Colonic mucosa (tissue), 4 donors: ENCODE measurements around the gene MGAT4A. TPM values are rescaled to one million over a fixed set of nuclear protein-coding genes. Genes with fewer than 3 reads are reported as not detected.
A peak's percentile ranks its signal among the peaks of the same experiment; 100 is the strongest.

Source experiments
- DNase-seq: peaks from one replicate; pipeline ENCODE4 v3.0.0-alpha.2; 2020
- H3K27ac ChIP-seq: fragments of 200-600 bp; one replicate; pipeline ENCODE4 v1.8.0; 2021
- H3K27me3 ChIP-seq: fragments of 200-600 bp; one replicate; pipeline ENCODE4 v1.8.0; 2021
- H3K36me3 ChIP-seq: fragments of 200-600 bp; one replicate; pipeline ENCODE4 v1.8.0; 2021
- H3K4me1 ChIP-seq: fragments of 200-600 bp; one replicate; pipeline ENCODE4 v1.8.0; 2021; ENCODE audit warnings: mild to moderate bottlenecking
- H3K4me3 ChIP-seq: fragments of 200-600 bp; one replicate; pipeline ENCODE4 v1.8.0; 2021
- H3K9ac ChIP-seq, 2 donors: one replicate each; pipeline ENCODE4 v1.7.0; 2013; ENCODE audit warnings: control low read depth in 2 of 2, low read depth in 2 of 2, low read length in 2 of 2
- H3K9me3 ChIP-seq: fragments of 200-600 bp; one replicate; pipeline ENCODE4 v1.8.0; 2021
- CTCF ChIP-seq: fragments of 200-600 bp; IDR thresholded peaks from one replicate; pipeline ENCODE4 v1.8.0; 2022; ENCODE audit warnings: antibody characterized with exemption, mild to moderate bottlenecking
- intact Hi-C: fragments of 100-400 bp; cut with DNase I; formaldehyde crosslinking; loops from one replicate; pipeline ENCODE4 v1.14.1; 2022
- total RNA-seq, 2 donors: library from RNA; stranded (reverse); fragmentation: NEBNext Ultra II Directional in 1 of 2; extraction: Animal tissue kit (Norgen Biotek cat#: 25700) in 1 of 2; gene quantifications; one replicate each; pipeline ENCODE4 v1.2.1, GENCODE V29; 2021
- donor health status: healthy.
- donor health status: DM: no; HTN: no; CAD: no.
- donor health status: DM: no; HTN: no; CAD: no.

MGAT4A gene
- total RNA-seq, 2 donors from 2014 or later = 103 to 125 TPM

- Histone ChIP-seq H3K4me3 (no peak overlapping the region), H3K9ac (no peak overlapping the region), H3K27ac (no peak overlapping the region), H3K9me3 (no peaks in the 10 kb centered on the region), H3K27me3 (no peaks in the 10 kb centered on the region), H3K4me1 (no peaks in the 10 kb centered on the region), H3K36me3 (no peaks in the 10 kb centered on the region)
- intact Hi-C loops = no loop called here
- DNase-seq = no peak
- TF ChIP-seq CTCF = no peak
These were observed 18.8 kb downstream of the MGAT4A start for GRCh38 chr2:98712145-98712544.

- Histone ChIP-seq H3K4me3 (no peak overlapping the region), H3K9ac (no peak overlapping the region), H3K27ac (no peak overlapping the region), H3K36me3 (no peaks in the 10 kb centered on the region), H3K9me3 (no peaks in the 10 kb centered on the region), H3K4me1 (no peaks in the 10 kb centered on the region), H3K27me3 (no peaks in the 10 kb centered on the region)
- no peak for TF ChIP-seq CTCF
- intact Hi-C loops = no loop called here
- DNase-seq = no peak
These were observed 19.4 kb downstream of the MGAT4A start for GRCh38 chr2:98711506-98711905.

GRCh38 chr2:98710734-98711133 is 20.2 kb downstream of the MGAT4A start:
- TF ChIP-seq CTCF = no peak
- H3K36me3 ChIP-seq = no peaks in the 10 kb centered on the region
- intact Hi-C loops = no loop called here
- H3K9ac ChIP-seq = no peak overlapping the region
- no peaks in the 10 kb centered on the region for H3K4me1 ChIP-seq
- no peak overlapping the region for H3K4me3 ChIP-seq
- DNase-seq = no peak
- no peaks in the 10 kb centered on the region for H3K27me3 ChIP-seq
- H3K27ac ChIP-seq = no peak overlapping the region
- H3K9me3 ChIP-seq = no peaks in the 10 kb centered on the region

- no peaks in the 10 kb centered on the region for H3K36me3 ChIP-seq
- no peak overlapping the region for H3K27ac ChIP-seq
- no peaks in the 10 kb centered on the region for H3K27me3 ChIP-seq
- H3K4me1 ChIP-seq = no peaks in the 10 kb centered on the region
- no peaks in the 10 kb centered on the region for H3K9me3 ChIP-seq
- TF ChIP-seq CTCF = no peak
- DNase-seq = no peak
- intact Hi-C loops = no loop called here
- H3K9ac ChIP-seq = peak overlapping the region in 1 of 2 donors; percentile 34
- H3K4me3 ChIP-seq = no peak overlapping the region
These were observed 21.4 kb downstream of the MGAT4A start for GRCh38 chr2:98709535-98709934.

GRCh38 chr2:98708396-98709186 is 22.3 kb downstream of the MGAT4A start:
- no peak overlapping the region for H3K27ac ChIP-seq
- TF ChIP-seq CTCF = no peak
- H3K4me1 ChIP-seq = peaks cover 8% of the 10 kb centered on the region
- H3K4me3 ChIP-seq = no peak overlapping the region
- H3K27me3 ChIP-seq = no peaks in the 10 kb centered on the region
- H3K9me3 ChIP-seq = no peaks in the 10 kb centered on the region
- H3K9ac ChIP-seq = no peak overlapping the region
- no peaks in the 10 kb centered on the region for H3K36me3 ChIP-seq
- DNase-seq = no peak
- intact Hi-C loops = no loop called here
